Measurements from ENCODE around the gene UFD1.

Gene UFD1

GRCh38 chr22:19494676-19495173, 15.7 kb upstream of the UFD1 start:
- no peak for DNase-seq

GRCh38 chr22:19494001-19494560, 15.1 kb upstream of the UFD1 start:
- DNase-seq, result no peak

GRCh38 chr22:19492504-19493174, 13.6 kb upstream of the UFD1 start:
- no peak for DNase-seq

- no peak for DNase-seq
Measured at GRCh38 chr22:19490628-19491230, 11.7 kb upstream of the UFD1 start.

GRCh38 chr22:19488884-19489843, 10.2 kb upstream of the UFD1 start:
- no peak for DNase-seq

GRCh38 chr22:19488285-19488684, 9.3 kb upstream of the UFD1 start:
- no peak for DNase-seq

- DNase-seq, result no peak
Measured at GRCh38 chr22:19483481-19484244, 4.7 kb upstream of the UFD1 start.

- no peak for DNase-seq
Measured at GRCh38 chr22:19482297-19482696, 3.3 kb upstream of the UFD1 start.

GRCh38 chr22:19480789-19481188, 1.8 kb upstream of the UFD1 start:
- no peak for DNase-seq

GRCh38 chr22:19480173-19480568, 1.2 kb upstream of the UFD1 start:
- no peak for DNase-seq

- DNase-seq, result peak; percentile 97
Measured at GRCh38 chr22:19479355-19480172, 571 bp upstream of the UFD1 start, which contains the start of gene CDC45. Gene CDC45 (plus strand): TSS chr22:19479920. CDS start chr22:19479969, 49 bp downstream.

- DNase-seq, result no peak
Measured at GRCh38 chr22:19478045-19478900, 720 bp downstream of the UFD1 start.

- DNase-seq, result no peak
Measured at GRCh38 chr22:19477321-19478044, 1.5 kb downstream of the UFD1 start.

GRCh38 chr22:19476023-19476422, 3.0 kb downstream of the UFD1 start:
- DNase-seq, result no peak

GRCh38 chr22:19473578-19473977, 5.4 kb downstream of the UFD1 start:
- DNase-seq, result no peak

- DNase-seq, result no peak
Measured at GRCh38 chr22:19472233-19472632, 6.8 kb downstream of the UFD1 start.

- DNase-seq, result no peak
Measured at GRCh38 chr22:19471572-19471971, 7.4 kb downstream of the UFD1 start.

- no peak for DNase-seq
Measured at GRCh38 chr22:19470010-19470409, 9.0 kb downstream of the UFD1 start.

GRCh38 chr22:19469421-19469820, 9.6 kb downstream of the UFD1 start:
- DNase-seq, result no peak

GRCh38 chr22:19467912-19468311, 11.1 kb downstream of the UFD1 start:
- no peak for DNase-seq

All from NCI-H774 (cell line).